Transverse colon (tissue), 4 donors: Measurements from ENCODE around the gene FAIM2. TPM values are rescaled to one million over a fixed set of nuclear protein-coding genes. Genes with fewer than 3 reads are reported as not detected.

Experiments
- DNase-seq: peaks from one replicate; pipeline ENCODE4 v3.0.0-alpha.2; 2019
- H3K27ac ChIP-seq, 4 donors: fragments of 200-600 bp; sonication (generic); 2 replicates each; pipeline ENCODE4 v1.5.1; 2016 to 2018; ENCODE audit warnings: inconsistent platforms in 4 of 4
- H3K27me3 ChIP-seq: fragments of 200-600 bp; sonication (generic); 2 replicates; pipeline ENCODE4 v1.5.1; 2017; ENCODE audit warnings: inconsistent platforms
- H3K36me3 ChIP-seq, 4 donors: fragments of 200-600 bp; sonication (generic); 2 replicates each; pipeline ENCODE4 v1.5.1; 2017 to 2019; ENCODE audit warnings: inconsistent platforms in 4 of 4
- H3K4me1 ChIP-seq, 4 donors: fragments of 200-600 bp; sonication (generic); 2 replicates each; pipeline ENCODE4 v1.5.1; 2017 to 2020; ENCODE audit warnings: inconsistent platforms in 4 of 4
- H3K4me3 ChIP-seq, 4 donors: fragments of 200-600 bp; sonication (generic); 1 replicate in 1 of 4; 2 replicates in 3 of 4; pipeline versions ENCODE4 v1.5.1 to v1.6.1; 2017 to 2019; ENCODE audit warnings: inconsistent platforms in 4 of 4
- H3K9me3 ChIP-seq, 2 donors: fragments of 200-600 bp; sonication (generic); 2 replicates each; pipeline ENCODE4 v1.5.1; 2017 to 2019; ENCODE audit warnings: inconsistent platforms in 2 of 2
- EP300 ChIP-seq: sonication (generic); formaldehyde crosslinking; IDR thresholded peaks from one replicate; pipeline ENCODE4 v1.6.1; 2017; ENCODE audit warnings: antibody characterized with exemption, low read depth
- POLR2A ChIP-seq: fragments of 450-650 bp; IDR thresholded peaks from one replicate; pipeline ENCODE4 v1.6.1; 2016; ENCODE audit warnings: antibody characterized with exemption, mild to moderate bottlenecking, moderate library complexity
- POLR2AphosphoS5 ChIP-seq, 3 donors: sonication (generic); formaldehyde crosslinking; IDR thresholded peaks; one replicate each; pipeline ENCODE4 v1.6.1; 2016; ENCODE audit warnings: antibody characterized with exemption in 3 of 3
- WGBS, 2 donors: methylation state at CpG; one replicate each; pipeline ENCODE4 v1.1.5; 2018; ENCODE audit warnings: low coverage in 1 of 2; 5-methylcytosine and 5-hydroxymethylcytosine counted together
- in situ Hi-C, 4 donors: fragments of 200-750 bp; cut with MboI; loops; one replicate each; pipeline versions ENCODE4 v1.15.0 to v1.15.1; 2017; ENCODE audit warnings: low sequenced_read_pairs in 3 of 4, low pct_ligation_motif_present in 1 of 4, low pct_unique_long_range_greater_than_20kb in 1 of 4
- intact Hi-C: fragments of 100-400 bp; cut with DNase I; formaldehyde crosslinking; loops from one replicate; pipeline ENCODE4 v1.15.1; 2023; ENCODE audit warnings: low total_unique reads
- total RNA-seq, 4 donors: library from RNA; depleted of rRNA; stranded (reverse); fragments of >200 nt; gene quantifications; one replicate each; pipeline ENCODE4 v1.1.0, GENCODE V29; 2016
- TF ChIP-seq, protein P1 (sequence below), 5 experiments: fragments of 200-600 bp in 3 of 5; fragments of 450-650 bp in 2 of 5; sonication (generic) in 3 of 5; IDR thresholded peaks; 1 replicate in 2 of 5; 2 replicates in 3 of 5; pipeline ENCODE4 v1.5.1; 2016 to 2017; ENCODE audit warnings: antibody characterized with exemption in 5 of 5, inconsistent platforms in 3 of 5, mild to moderate bottlenecking in 2 of 5, moderate library complexity in 1 of 5

The FAIM2 gene
- total RNA-seq, 4 donors from 2014 or later: 1.5 to 2.8 (median 2.5) TPM

DNA sequence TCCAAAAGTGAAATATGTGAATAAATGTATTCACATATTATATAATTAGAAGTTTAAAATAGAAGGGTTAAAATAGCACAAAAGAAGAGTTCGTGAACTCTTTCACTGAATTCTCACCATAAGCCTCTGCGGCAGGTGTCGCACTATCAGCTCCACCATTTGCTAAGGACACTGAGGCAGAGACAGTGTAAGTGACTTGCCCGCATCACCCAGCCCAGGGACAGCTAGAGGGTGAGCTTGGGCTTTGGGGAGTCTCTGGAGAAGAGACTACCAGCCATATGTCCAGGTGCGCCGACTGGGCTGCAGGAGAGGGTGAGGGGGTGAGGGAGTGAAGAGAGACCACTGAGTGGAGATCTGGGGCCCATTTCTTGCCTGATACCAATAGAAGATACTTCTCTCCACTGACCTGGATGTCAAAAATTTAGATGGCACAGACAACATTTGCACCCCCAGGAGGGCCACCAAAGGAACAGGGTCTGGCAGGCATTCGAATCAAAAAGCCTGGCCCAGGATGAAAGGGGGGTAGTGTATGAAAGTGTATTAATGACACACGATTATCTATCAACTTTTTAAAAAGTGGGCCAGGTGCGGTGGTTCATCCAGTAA lies 28.5 kb downstream of the FAIM2 start:
- WGBS, 2 donors: 90 to 91% methylated on average over 7 to 9 of the region's 9 CpGs
- TF ChIP-seq EP300 (no peak), POLR2AphosphoS5 (IDR thresholded peaks at IDR 0.05) (no peak), POLR2A (no peak)
- TF ChIP-seq, protein P1, sequence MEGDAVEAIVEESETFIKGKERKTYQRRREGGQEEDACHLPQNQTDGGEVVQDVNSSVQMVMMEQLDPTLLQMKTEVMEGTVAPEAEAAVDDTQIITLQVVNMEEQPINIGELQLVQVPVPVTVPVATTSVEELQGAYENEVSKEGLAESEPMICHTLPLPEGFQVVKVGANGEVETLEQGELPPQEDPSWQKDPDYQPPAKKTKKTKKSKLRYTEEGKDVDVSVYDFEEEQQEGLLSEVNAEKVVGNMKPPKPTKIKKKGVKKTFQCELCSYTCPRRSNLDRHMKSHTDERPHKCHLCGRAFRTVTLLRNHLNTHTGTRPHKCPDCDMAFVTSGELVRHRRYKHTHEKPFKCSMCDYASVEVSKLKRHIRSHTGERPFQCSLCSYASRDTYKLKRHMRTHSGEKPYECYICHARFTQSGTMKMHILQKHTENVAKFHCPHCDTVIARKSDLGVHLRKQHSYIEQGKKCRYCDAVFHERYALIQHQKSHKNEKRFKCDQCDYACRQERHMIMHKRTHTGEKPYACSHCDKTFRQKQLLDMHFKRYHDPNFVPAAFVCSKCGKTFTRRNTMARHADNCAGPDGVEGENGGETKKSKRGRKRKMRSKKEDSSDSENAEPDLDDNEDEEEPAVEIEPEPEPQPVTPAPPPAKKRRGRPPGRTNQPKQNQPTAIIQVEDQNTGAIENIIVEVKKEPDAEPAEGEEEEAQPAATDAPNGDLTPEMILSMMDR (IDR thresholded peaks at IDR 0.05): no peak
- H3K4me3 ChIP-seq: no peak overlapping the region
- intact Hi-C loops (no loop called here), in situ Hi-C loops (no loop called here)
- no peaks in the 10 kb centered on the region for H3K36me3 ChIP-seq
- no peaks in the 10 kb centered on the region for H3K27me3 ChIP-seq
- H3K4me1 ChIP-seq: no peaks in the 10 kb centered on the region
- DNase-seq: no peak
- no peaks in the 10 kb centered on the region for H3K9me3 ChIP-seq
- H3K27ac ChIP-seq: no peak overlapping the region

DNA sequence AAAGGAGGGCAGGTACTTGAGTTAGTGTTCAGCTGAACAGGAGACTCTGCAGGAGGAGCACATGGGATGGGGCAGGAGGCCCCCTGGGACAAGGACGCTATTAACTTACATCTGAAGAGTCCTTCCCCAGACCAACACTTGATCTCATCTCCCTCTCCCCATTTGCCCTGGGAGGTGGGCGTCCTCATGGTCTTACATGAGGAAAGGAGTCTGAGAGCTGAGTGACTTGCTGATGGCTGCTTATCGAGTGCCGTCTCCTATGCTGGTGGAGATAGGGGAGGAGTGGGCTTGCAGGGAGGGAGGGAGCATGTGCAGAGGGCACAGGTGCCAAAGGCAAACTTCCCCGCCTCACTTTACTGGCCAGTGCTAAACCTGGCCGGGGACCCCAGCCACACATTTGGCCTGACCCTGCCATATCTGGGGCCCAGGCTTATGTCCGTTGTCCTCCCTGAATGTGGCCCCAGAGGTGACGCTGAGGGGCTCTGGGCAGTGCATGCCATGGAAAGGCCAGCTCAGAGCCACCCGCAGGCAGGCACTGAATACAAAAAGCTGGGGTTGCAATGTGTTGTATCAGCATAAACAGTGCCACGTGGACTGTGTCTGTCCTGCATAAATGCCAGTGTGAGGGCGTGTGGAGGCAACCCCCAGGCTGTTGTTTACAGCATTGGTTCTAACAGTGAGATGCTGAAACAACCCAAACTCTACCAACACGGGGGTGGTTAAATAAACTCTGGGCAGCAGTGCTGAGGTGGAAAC lies 29.4 kb downstream of the FAIM2 start:
- intact Hi-C loops: no loop called here
- Histone ChIP-seq H3K36me3 (no peaks in the 10 kb centered on the region), H3K4me3 (no peak overlapping the region), H3K9me3 (no peaks in the 10 kb centered on the region), H3K4me1 (peaks cover 0 to 3% (median 0%) of the 10 kb centered on the region in 4 donors), H3K27me3 (no peaks in the 10 kb centered on the region), H3K27ac (no peak overlapping the region)
- TF ChIP-seq POLR2AphosphoS5 (IDR thresholded peaks at IDR 0.05) (no peak), POLR2A (no peak), EP300 (no peak)
- TF ChIP-seq, protein P1 (IDR thresholded peaks at IDR 0.05): no peak
- in situ Hi-C loops: loop anchor here in 2 of 4 donors (25.0 kb wide), 1 partner anchor 188 kb away; the partner anchor contains the start of gene ASIC1 (in 2 of the 2)
- no peak for DNase-seq
- 74% methylated on average over 12 of the region's 12 CpGs; no CpG with 5 or more reads in 1 of the 2 donors for WGBS, 2 donors

DNA sequence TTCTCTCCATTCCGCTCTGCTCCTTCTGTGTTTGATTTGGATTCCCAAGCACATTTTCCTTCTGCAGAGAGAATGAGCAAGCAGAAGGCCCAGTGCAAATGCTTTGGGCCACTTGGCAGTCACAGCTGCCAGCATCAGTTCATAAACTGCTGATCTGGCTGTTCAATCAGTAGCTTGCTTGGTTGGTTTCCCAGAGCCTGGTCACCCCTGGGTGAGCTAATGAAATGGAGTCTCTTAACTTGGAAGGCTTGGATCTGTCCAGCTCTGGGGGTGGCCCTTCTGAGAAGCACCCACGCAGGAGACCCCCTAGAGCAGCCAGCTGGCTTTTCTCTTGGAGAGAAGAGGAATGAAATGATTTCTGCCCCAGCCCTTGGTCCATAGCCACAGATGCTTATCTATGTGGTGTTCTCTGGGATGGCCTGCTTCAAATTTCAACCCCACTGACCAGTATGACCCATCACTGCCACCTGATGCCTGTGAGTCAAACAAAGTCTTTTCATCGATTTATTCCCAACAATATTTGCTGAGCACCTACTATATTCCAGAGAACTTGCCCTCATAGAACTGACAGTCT lies 30.3 kb downstream of the FAIM2 start:
- Histone ChIP-seq H3K36me3 (no peaks in the 10 kb centered on the region), H3K27ac (no peak overlapping the region), H3K4me3 (no peak overlapping the region), H3K9me3 (no peaks in the 10 kb centered on the region), H3K27me3 (no peaks in the 10 kb centered on the region), H3K4me1 (peaks cover 0 to 9% (median 1%) of the 10 kb centered on the region in 4 donors)
- no peak for DNase-seq
- TF ChIP-seq EP300 (no peak), POLR2A (no peak), POLR2AphosphoS5 (IDR thresholded peaks at IDR 0.05) (no peak)
- TF ChIP-seq, protein P1 (IDR thresholded peaks at IDR 0.05): no peak
- 60 to 65% methylated on average over 1 to 3 of the region's 3 CpGs for WGBS, 2 donors
- intact Hi-C loops: no loop called here
- in situ Hi-C loops: loop anchor here in 2 of 4 donors (25.0 kb wide), 1 partner anchor 189 kb away; the partner anchor contains the start of gene ASIC1 (in 2 of the 2)

DNA sequence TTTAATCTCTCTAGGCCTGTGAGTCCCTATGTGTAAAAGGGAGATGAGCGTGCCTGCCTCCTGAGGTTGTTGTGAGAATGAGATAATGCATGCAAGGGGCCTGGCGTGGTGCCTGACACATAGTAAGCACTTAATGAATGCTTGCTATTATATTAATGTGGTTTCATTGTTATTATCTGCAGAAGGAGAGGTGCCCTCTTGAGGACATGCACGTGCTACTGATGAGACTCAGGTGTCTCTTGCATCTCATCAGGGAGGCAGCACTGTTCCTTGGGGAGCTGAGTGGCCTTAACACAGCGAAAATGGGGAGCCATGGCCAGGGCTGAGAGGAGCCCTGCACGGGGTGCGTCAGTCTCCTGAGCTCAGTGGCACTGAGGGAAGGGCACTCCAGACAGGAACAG lies 30.9 kb downstream of the FAIM2 start:
- H3K27ac ChIP-seq: no peak overlapping the region
- no peak for DNase-seq
- H3K36me3 ChIP-seq: no peaks in the 10 kb centered on the region
- 82% methylated on average over 6 of the region's 6 CpGs; no CpG with 5 or more reads in 1 of the 2 donors for WGBS, 2 donors
- H3K4me3 ChIP-seq: no peak overlapping the region
- H3K27me3 ChIP-seq: no peaks in the 10 kb centered on the region
- TF ChIP-seq, protein P1 (IDR thresholded peaks at IDR 0.05): no peak
- no peak for TF ChIP-seq EP300
- no peak for TF ChIP-seq POLR2AphosphoS5 (IDR thresholded peaks at IDR 0.05)
- no peak for TF ChIP-seq POLR2A
- H3K4me1 ChIP-seq: peaks cover 0 to 13% (median 3%) of the 10 kb centered on the region in 4 donors
- in situ Hi-C loops: loop anchor here in 2 of 4 donors (25.0 kb wide), 1 partner anchor 190 kb away; the partner anchor contains the start of gene ASIC1 (in 2 of the 2)
- intact Hi-C loops: no loop called here
- H3K9me3 ChIP-seq: no peaks in the 10 kb centered on the region
